Measurements from ENCODE around the gene GSKIP. TPM values are rescaled to one million over a fixed set of nuclear protein-coding genes. Genes with fewer than 3 reads are reported as not detected.
A peak's percentile ranks its signal among the peaks of the same experiment; 100 is the strongest.

Gene GSKIP
- total and polyA plus RNA-seq, 2 experiments from 2014 or later, result 17.4 to 50.9 TPM

- peak overlapping the region; percentile 78; the same call in 1 of the 2 replicates for H3K27ac Mint-ChIP-seq
- peaks cover 7% of the 10 kb centered on the region for H3K36me3 Mint-ChIP-seq (ENCODE audit: low read depth)
- DNase-seq (ENCODE audit: low spot score) (peak; percentile 67), ATAC-seq (peak; percentile 34)
- H3K9me2 ChIP-seq (ENCODE audit: insufficient read depth), result no peaks in the 10 kb centered on the region
- peak overlapping the region; percentile 56; the same call in 1 of the 2 replicates for H2AFZ ChIP-seq
- peaks cover 87% of the 10 kb centered on the region for H3K79me2 ChIP-seq (replicated peaks; ENCODE audit: insufficient read depth)
- peak overlapping the region; percentile 66 for H3K27ac ChIP-seq (ENCODE audit: low read depth)
- H3K27me3 ChIP-seq (ENCODE audit: insufficient read depth), result no peaks in the 10 kb centered on the region
- no peak for TF ChIP-seq ZNF462 (CRISPR knock-in tag; IDR thresholded peaks at IDR 0.05)
- peak overlapping the region; percentile 92 for H3K4me3 ChIP-seq
- H3K9me3 Mint-ChIP-seq, result peaks cover 3% of the 10 kb centered on the region; the same call in 2 of the 3 replicates
- peak overlapping the region; percentile 89 for H3K4me3 Mint-ChIP-seq
- no peaks in the 10 kb centered on the region for H3F3A ChIP-seq (replicated peaks; ENCODE audit: low read depth)
- no peaks in the 10 kb centered on the region for H3K27me3 Mint-ChIP-seq (ENCODE audit: insufficient read depth, low read depth, poor library complexity)
- H3K4me1 Mint-ChIP-seq, result peaks cover 41% of the 10 kb centered on the region
- peaks cover 24% of the 10 kb centered on the region for H3K4me1 ChIP-seq (ENCODE audit: insufficient read depth)
- no peaks in the 10 kb centered on the region for H3K36me3 ChIP-seq (ENCODE audit: insufficient read depth)
- peaks cover 15% of the 10 kb centered on the region for H4K20me1 ChIP-seq (replicated peaks; ENCODE audit: insufficient read depth)
- peak overlapping the region; percentile 95 for H3K4me2 ChIP-seq
These were observed 518 bp downstream of the GSKIP start for GRCh38 chr14:96363751-96364336.

DNA sequence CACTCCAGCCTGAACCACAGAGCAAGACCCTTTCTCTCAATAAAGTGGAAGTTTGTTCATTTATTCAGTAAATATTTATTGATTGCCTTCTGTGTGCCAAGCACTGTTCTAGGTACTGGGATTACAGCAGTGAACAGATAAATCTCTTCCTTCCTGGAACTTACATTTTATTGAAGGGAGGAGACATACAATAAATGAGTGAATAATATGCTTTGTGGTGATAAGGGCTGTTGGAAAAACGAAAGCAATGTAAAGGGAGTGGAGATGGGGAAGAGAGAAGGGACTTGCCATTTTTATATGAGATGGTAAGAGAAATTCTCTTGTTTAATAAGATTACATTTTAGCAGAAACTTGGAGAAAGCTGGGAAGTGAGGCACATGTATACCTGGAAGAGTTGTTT lies 1.6 kb downstream of the GSKIP start:
- Histone ChIP-seq H3K79me2 (replicated peaks; ENCODE audit: insufficient read depth) (peaks cover 87% of the 10 kb centered on the region), H3K36me3 (ENCODE audit: insufficient read depth) (no peaks in the 10 kb centered on the region), H3K27me3 (ENCODE audit: insufficient read depth) (no peaks in the 10 kb centered on the region), H3K9me2 (ENCODE audit: insufficient read depth) (no peaks in the 10 kb centered on the region), H3K4me1 (ENCODE audit: insufficient read depth) (peaks cover 22% of the 10 kb centered on the region), H4K20me1 (replicated peaks; ENCODE audit: insufficient read depth) (peaks cover 15% of the 10 kb centered on the region), H3K4me2 (peak overlapping the region; percentile 95), H3K4me3 (peak overlapping the region; percentile 92), H2AFZ (no peak overlapping the region), H3F3A (replicated peaks; ENCODE audit: low read depth) (no peaks in the 10 kb centered on the region), H3K27ac (ENCODE audit: low read depth) (no peak overlapping the region)
- peaks cover 14% of the 10 kb centered on the region for H3K36me3 Mint-ChIP-seq (ENCODE audit: low read depth)
- peak overlapping the region; percentile 89 for H3K4me3 Mint-ChIP-seq
- no peak for ATAC-seq
- H3K4me1 Mint-ChIP-seq, result peaks cover 45% of the 10 kb centered on the region
- no peak overlapping the region for H3K27ac Mint-ChIP-seq
- no peak for DNase-seq (ENCODE audit: low spot score)
- H3K27me3 Mint-ChIP-seq (ENCODE audit: insufficient read depth, low read depth, poor library complexity), result no peaks in the 10 kb centered on the region
- H3K9me3 Mint-ChIP-seq, result peaks cover 6% of the 10 kb centered on the region; the same call in 2 of the 3 replicates
- no peak for TF ChIP-seq POLR2AphosphoS5 (IDR thresholded peaks at IDR 0.05; ENCODE audit: low read depth)
- no peak for TF ChIP-seq EZH2 (IDR thresholded peaks at IDR 0.05; ENCODE audit: low read depth, unreplicated experiment)
- no peak for TF ChIP-seq ZNF462 (CRISPR knock-in tag; IDR thresholded peaks at IDR 0.05)
- no peak for TF ChIP-seq EZH2phosphoT487 (IDR thresholded peaks at IDR 0.05; ENCODE audit: unreplicated experiment)
- TF ChIP-seq ZNF331 (CRISPR knock-in tag; IDR thresholded peaks at IDR 0.05; ENCODE audit: low read depth), result no peak
- TF ChIP-seq JUNB (IDR thresholded peaks at IDR 0.05; ENCODE audit: unreplicated experiment), result no peak
